Measurements from ENCODE around the gene ITFG2. TPM values are rescaled to one million over a fixed set of nuclear protein-coding genes. Genes with fewer than 3 reads are reported as not detected.

Gene ITFG2
- total RNA-seq, 1 experiment from 2014 or later, result 41.6 TPM

- Mint-ChIP-seq H3K27me3 (ENCODE audit: low read depth) (peaks cover 11% of the 10 kb centered on the region), H3K4me3 (no peak overlapping the region), H3K4me1 (peaks cover 10 to 11% of the 10 kb centered on the region in 2 experiments), H3K36me3 (ENCODE audit: insufficient read depth in 1 of 3, low read depth in 3 of 3) (no peaks in the 10 kb centered on the region), H3K9me3 (no peaks in the 10 kb centered on the region), H3K27ac (peak overlapping the region in 1 of 3 experiments; percentile 78; a peak in 1 of 7 replicates)
- no peak for TF ChIP-seq CTCF (conservative IDR thresholded peaks at IDR 0.05)
- no peak overlapping the region for H2AFZ ChIP-seq (ENCODE audit: low read length)
- H4K91ac ChIP-seq (ENCODE audit: insufficient read length, low read depth, low read length), result no peak overlapping the region
- H3K9me3 ChIP-seq (ENCODE audit: control insufficient read depth, low read depth, low read length), result no peaks in the 10 kb centered on the region
- H4K20me1 ChIP-seq (ENCODE audit: control insufficient read depth, insufficient read depth, insufficient read length), result no peaks in the 10 kb centered on the region
- no peak overlapping the region for H2AK5ac ChIP-seq (ENCODE audit: insufficient read length, low read length)
- no peak overlapping the region for H2BK120ac ChIP-seq (ENCODE audit: low read depth, low read length, poor library complexity, severe bottlenecking)
- no peaks in the 10 kb centered on the region for H3K27me3 ChIP-seq (ENCODE audit: insufficient read depth, low read length)
- H4K8ac ChIP-seq (replicated peaks; ENCODE audit: insufficient read length, low read depth, low read length), result no peak overlapping the region
- no peak overlapping the region for H2BK20ac ChIP-seq (ENCODE audit: low read depth, low read length, poor library complexity, severe bottlenecking)
- H4K5ac ChIP-seq (ENCODE audit: insufficient read length, low read depth, low read length), result no peak overlapping the region
- no peak overlapping the region for H2BK15ac ChIP-seq (ENCODE audit: low read depth, low read length)
- H3K4me1 ChIP-seq (ENCODE audit: insufficient read depth, low read length), result peaks cover 4% of the 10 kb centered on the region; the same call in 1 of the 2 replicates
- H3K9ac ChIP-seq (ENCODE audit: extremely low read depth, insufficient read length, low read length), result no peak overlapping the region
- no peak overlapping the region for H3K56ac ChIP-seq (ENCODE audit: insufficient read length, low read depth, low read length)
- no peak overlapping the region for H3T11ph ChIP-seq (ENCODE audit: low read length)
- no peak overlapping the region for H2BK5ac ChIP-seq (ENCODE audit: insufficient read length, low read length)
- H3K18ac ChIP-seq (ENCODE audit: insufficient read length, low read depth, low read length), result no peak overlapping the region
- no peaks in the 10 kb centered on the region for H3K79me2 ChIP-seq (ENCODE audit: insufficient read depth, low read length)
- H3K4ac ChIP-seq (ENCODE audit: low read depth, low read length), result no peak overlapping the region
- no peak overlapping the region for H3K4me2 ChIP-seq (ENCODE audit: insufficient read depth, insufficient read length, low read length)
- H3K27ac ChIP-seq (ENCODE audit: insufficient read length, low read depth, low read length), result no peak overlapping the region
- H3K23me2 ChIP-seq (ENCODE audit: insufficient read length, low read depth, low read length, poor library complexity, severe bottlenecking), result no peaks in the 10 kb centered on the region
- no peak overlapping the region for H2BK12ac ChIP-seq (ENCODE audit: insufficient read length, low read depth, low read length)
- no peak overlapping the region for H3K23ac ChIP-seq (ENCODE audit: insufficient read length, low read depth, low read length)
- no CpG with 5 or more reads among the region's 4 CpGs for WGBS (ENCODE audit: extremely low coverage, insufficient read length, low lambda C conversion rate)
- no peaks in the 10 kb centered on the region for H3K79me1 ChIP-seq (ENCODE audit: insufficient read depth, low read depth, low read length, poor library complexity, severe bottlenecking)
- no peak for DNase-seq
- H3K14ac ChIP-seq (ENCODE audit: insufficient read depth, low read length), result no peak overlapping the region
Observed at GRCh38 chr12:2765052-2765451, 47.4 kb upstream of the ITFG2 start.
